H9 (cell line): ENCODE data around the gene CAPN8. TPM values are rescaled to one million over a fixed set of nuclear protein-coding genes. Genes with fewer than 3 reads are reported as not detected.
A peak's percentile ranks its signal among the peaks of the same experiment; 100 is the strongest.

ENCODE experiments used
- DNase-seq: peaks from one replicate; pipeline ENCODE4 v3.0.0-alpha.2; 2017
- H2AFZ ChIP-seq: one replicate; pipeline ENCODE4 v1.6.1; 2013; ENCODE audit warnings: mild to moderate bottlenecking, low read length, control low read depth, moderate library complexity
- H2AK5ac ChIP-seq: 2 replicates; pipeline ENCODE4 v1.6.1; 2013; ENCODE audit warnings: low read length, control low read depth, mixed read lengths; ENCODE audit not compliant: insufficient read length
- H2BK120ac ChIP-seq: one replicate; pipeline ENCODE4 v1.6.1; 2013; ENCODE audit warnings: low read depth, mild to moderate bottlenecking, low read length, control low read depth, inconsistent platforms; ENCODE audit not compliant: poor library complexity, severe bottlenecking
- H2BK12ac ChIP-seq: 2 replicates; pipeline ENCODE4 v1.6.1; 2013; ENCODE audit warnings: low read length, control low read depth, mixed read lengths, low read depth; ENCODE audit not compliant: insufficient read length
- H2BK15ac ChIP-seq: 2 replicates; pipeline ENCODE4 v1.6.1; 2013; ENCODE audit warnings: low read depth, low read length, control low read depth
- H2BK20ac ChIP-seq: one replicate; pipeline ENCODE4 v1.6.1; 2013; ENCODE audit warnings: low read depth, mild to moderate bottlenecking, low read length, control low read depth, inconsistent platforms; ENCODE audit not compliant: poor library complexity, severe bottlenecking
- H2BK5ac ChIP-seq: 2 replicates; pipeline ENCODE4 v1.6.1; 2013; ENCODE audit warnings: low read length, control low read depth, mixed read lengths; ENCODE audit not compliant: insufficient read length
- H3K14ac ChIP-seq: 2 replicates; pipeline ENCODE4 v1.6.1; 2013; ENCODE audit warnings: low read length, control low read depth; ENCODE audit not compliant: insufficient read depth
- H3K18ac ChIP-seq: 2 replicates; pipeline ENCODE4 v1.6.1; 2013; ENCODE audit warnings: low read depth, mild to moderate bottlenecking, mixed read lengths, low read length, control low read depth; ENCODE audit not compliant: insufficient read length
- H3K23ac ChIP-seq: 2 replicates; pipeline ENCODE4 v1.6.1; 2013; ENCODE audit warnings: low read length, control low read depth, mixed read lengths, low read depth; ENCODE audit not compliant: insufficient read length
- H3K23me2 ChIP-seq: 2 replicates; pipeline ENCODE4 v1.6.1; 2013; ENCODE audit warnings: low read depth, mild to moderate bottlenecking, mixed read lengths, low read length, control low read depth; ENCODE audit not compliant: insufficient read length, poor library complexity, severe bottlenecking
- H3K27ac ChIP-seq: 2 replicates; pipeline ENCODE4 v1.5.1; 2013; ENCODE audit warnings: low read length, control low read depth, mixed read lengths, low read depth; ENCODE audit not compliant: insufficient read length
- H3K27me3 ChIP-seq: 2 replicates; pipeline ENCODE4 v1.6.1; 2013; ENCODE audit warnings: low read length, control low read depth, inconsistent platforms; ENCODE audit not compliant: insufficient read depth
- H3K4ac ChIP-seq: 2 replicates; pipeline ENCODE4 v1.6.1; 2013; ENCODE audit warnings: low read depth, mild to moderate bottlenecking, control low read depth, inconsistent platforms, low read length, moderate library complexity
- H3K4me1 ChIP-seq: 2 replicates; pipeline ENCODE4 v1.6.1; 2013; ENCODE audit warnings: low read length, control low read depth, inconsistent platforms; ENCODE audit not compliant: insufficient read depth
- H3K4me2 ChIP-seq: 2 replicates; pipeline ENCODE4 v1.6.1; 2013; ENCODE audit warnings: low read length, control low read depth, mixed read lengths; ENCODE audit not compliant: insufficient read length, insufficient read depth
- H3K56ac ChIP-seq: 2 replicates; pipeline ENCODE4 v1.6.1; 2013; ENCODE audit warnings: low read depth, mild to moderate bottlenecking, mixed read lengths, low read length, control low read depth; ENCODE audit not compliant: insufficient read length
- H3K79me1 ChIP-seq: 2 replicates; pipeline ENCODE4 v1.6.1; 2013; ENCODE audit warnings: low read depth, mild to moderate bottlenecking, moderate library complexity, low read length, control low read depth, inconsistent platforms; ENCODE audit not compliant: insufficient read depth, poor library complexity, severe bottlenecking
- H3K79me2 ChIP-seq: 2 replicates; pipeline ENCODE4 v1.6.1; 2013; ENCODE audit warnings: low read length, control low read depth, inconsistent platforms; ENCODE audit not compliant: insufficient read depth
- H3K9ac ChIP-seq: 2 replicates; pipeline ENCODE4 v1.6.1; 2013; ENCODE audit warnings: low read length, control low read depth, mixed read lengths; ENCODE audit not compliant: insufficient read length; ENCODE audit errors: extremely low read depth
- H3K9me3 ChIP-seq: one replicate; pipeline ENCODE4 v1.6.1; 2013; ENCODE audit warnings: low read depth, low read length, inconsistent platforms; ENCODE audit not compliant: control insufficient read depth
- H3T11ph ChIP-seq: one replicate; pipeline ENCODE4 v1.6.1; 2013; ENCODE audit warnings: mild to moderate bottlenecking, low read length, control low read depth, inconsistent platforms
- H4K20me1 ChIP-seq: one replicate; pipeline ENCODE4 v1.6.1; 2013; ENCODE audit not compliant: control insufficient read depth, insufficient read length, insufficient read depth
- H4K5ac ChIP-seq: 2 replicates; pipeline ENCODE4 v1.6.1; 2013; ENCODE audit warnings: low read depth, mild to moderate bottlenecking, mixed read lengths, low read length, control low read depth; ENCODE audit not compliant: insufficient read length
- H4K8ac ChIP-seq: replicated peaks from 2 replicates; pipeline ENCODE4 v1.6.1; 2013; ENCODE audit warnings: low read length, control low read depth, mixed read lengths, low read depth; ENCODE audit not compliant: insufficient read length
- H4K91ac ChIP-seq: 2 replicates; pipeline ENCODE4 v1.6.1; 2013; ENCODE audit warnings: low read depth, mild to moderate bottlenecking, moderate library complexity, mixed read lengths, low read length, control low read depth; ENCODE audit not compliant: insufficient read length
- H3K27ac Mint-ChIP-seq, 3 experiments: 2 replicates in 2 of 3; 3 replicates in 1 of 3; pipeline ENCODE4 v1.8.0; 2020 to 2021; ENCODE audit warnings: mixed read lengths in 3 of 3, mild to moderate bottlenecking in 1 of 3, moderate library complexity in 1 of 3
- H3K27me3 Mint-ChIP-seq: 2 replicates; pipeline ENCODE4 v1.8.0; 2021; ENCODE audit warnings: low read depth, mild to moderate bottlenecking, moderate library complexity, mixed read lengths
- H3K36me3 Mint-ChIP-seq, 3 experiments: 2 replicates in 2 of 3; 3 replicates in 1 of 3; pipeline ENCODE4 v1.8.0; 2020 to 2021; ENCODE audit warnings: low read depth in 3 of 3, mixed read lengths in 3 of 3; ENCODE audit not compliant: insufficient read depth in 1 of 3
- H3K4me1 Mint-ChIP-seq, 2 experiments: 2 replicates each; pipeline ENCODE4 v1.8.0; 2020; ENCODE audit warnings: mixed read lengths in 2 of 2
- H3K4me3 Mint-ChIP-seq, 2 experiments: 2 replicates in 1 of 2; 3 replicates in 1 of 2; pipeline ENCODE4 v1.8.0; 2020 to 2021; ENCODE audit warnings: mild to moderate bottlenecking in 2 of 2, mixed read lengths in 2 of 2, moderate library complexity in 1 of 2
- H3K9me3 Mint-ChIP-seq, 2 experiments: 2 replicates in 1 of 2; 3 replicates in 1 of 2; pipeline ENCODE4 v1.8.0; 2020; ENCODE audit warnings: mild to moderate bottlenecking in 2 of 2, mixed read lengths in 2 of 2, moderate library complexity in 1 of 2
- CTCF ChIP-seq: fragments of 200-600 bp; sonication (generic); conservative IDR thresholded peaks from 3 replicates; pipeline ENCODE4 v1.8.0; 2021; ENCODE audit warnings: antibody characterized with exemption, mild to moderate bottlenecking
- WGBS: extraction: QIAGEN DNeasy Blood & Tissue Kit; methylation state at CpG from one replicate; pipeline ENCODE4 v1.1.7; 2013; ENCODE audit warnings: missing lambda C conversion rate, low lambda C conversion rate, mixed read lengths; ENCODE audit not compliant: insufficient read length; ENCODE audit errors: extremely low coverage; 5-methylcytosine and 5-hydroxymethylcytosine counted together
- total RNA-seq: library from RNA; stranded (reverse); gene quantifications from 2 replicates; pipeline ENCODE4 v1.2.1, GENCODE V29; 2021

CAPN8 gene
- total RNA-seq, 1 experiment from 2014 or later: not detected

- Histone ChIP-seq H3K79me2 (no peaks in the 10 kb centered on the region), H3K79me1 (no peaks in the 10 kb centered on the region), H2BK120ac (no peak overlapping the region), H2BK5ac (no peak overlapping the region), H3K4ac (no peak overlapping the region), H4K91ac (no peak overlapping the region), H3K9me3 (no peaks in the 10 kb centered on the region), H3T11ph (no peak overlapping the region), H2BK12ac (no peak overlapping the region), H3K56ac (no peak overlapping the region), H3K4me2 (no peak overlapping the region), H2BK15ac (no peak overlapping the region), H3K23ac (no peak overlapping the region), H3K27ac (no peak overlapping the region), H2BK20ac (no peak overlapping the region), H3K18ac (no peak overlapping the region), H3K23me2 (no peaks in the 10 kb centered on the region), H4K20me1 (no peaks in the 10 kb centered on the region), H3K27me3 (no peaks in the 10 kb centered on the region), H2AFZ (no peak overlapping the region), H3K9ac (no peak overlapping the region), H4K8ac (no peak overlapping the region), H3K4me1 (no peaks in the 10 kb centered on the region), H2AK5ac (no peak overlapping the region), H3K14ac (no peak overlapping the region), H4K5ac (no peak overlapping the region)
- H3K9me3 Mint-ChIP-seq: no peaks in the 10 kb centered on the region
- no peaks in the 10 kb centered on the region for H3K36me3 Mint-ChIP-seq
- H3K4me3 Mint-ChIP-seq: no peak overlapping the region
- peak; percentile 76 for DNase-seq
- H3K27me3 Mint-ChIP-seq: no peaks in the 10 kb centered on the region; the same call in 1 of the 2 replicates
- WGBS: no CpG with 5 or more reads among the region's 8 CpGs
- peak; percentile 90 for TF ChIP-seq CTCF
- no peak overlapping the region for H3K27ac Mint-ChIP-seq
- H3K4me1 Mint-ChIP-seq: no peaks in the 10 kb centered on the region
These were observed 108.9 kb downstream of the CAPN8 start for GRCh38 chr1:223556414-223557129.
